ELR (cell line): ENCODE measurements around the gene CALM3.
"Not testable (repeated sequence)": the region's sequence is repeated elsewhere in the genome, so short reads cannot be mapped to it uniquely, and the experiment has no call there.

Source experiments
- DNase-seq: peaks from one replicate; pipeline ENCODE4 v3.0.0-alpha.2; 2015; ENCODE audit warnings: low read depth

CALM3 gene

DNA sequence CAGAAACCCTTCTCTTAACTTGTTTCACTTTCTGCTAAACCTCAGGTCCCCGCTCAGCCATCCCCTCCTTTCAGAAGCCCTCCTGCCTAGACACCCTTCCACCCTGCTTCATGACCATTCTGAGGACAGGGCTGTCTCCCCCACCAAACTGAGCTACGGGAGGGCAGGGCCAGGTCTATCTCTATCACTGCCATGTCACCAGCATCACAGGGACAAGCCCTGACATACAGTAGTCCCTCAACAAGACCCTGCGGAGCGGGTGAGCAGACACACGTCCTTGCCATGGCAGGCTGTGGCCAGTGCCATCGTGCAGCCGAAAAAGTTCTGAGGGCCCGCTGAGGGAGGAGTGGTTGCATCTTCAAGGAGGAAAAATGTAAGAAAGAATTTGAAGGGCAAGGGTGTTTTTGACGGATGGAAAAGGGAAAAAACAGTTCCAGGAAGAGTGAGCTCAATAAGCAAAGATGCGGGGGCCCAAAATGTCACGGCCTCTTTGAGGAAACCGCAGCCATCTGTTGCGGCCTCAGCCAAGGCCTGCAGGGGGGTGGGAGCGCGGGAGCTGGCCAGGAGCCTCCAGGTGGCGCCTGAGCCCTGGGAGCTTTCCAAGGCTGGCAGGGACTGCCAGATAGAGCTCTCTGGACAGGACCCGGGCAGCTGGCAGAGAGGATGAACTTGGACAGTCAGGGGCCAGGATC lies 15.6 kb downstream of the CALM3 start:
- peak; percentile 72 for DNase-seq

DNA sequence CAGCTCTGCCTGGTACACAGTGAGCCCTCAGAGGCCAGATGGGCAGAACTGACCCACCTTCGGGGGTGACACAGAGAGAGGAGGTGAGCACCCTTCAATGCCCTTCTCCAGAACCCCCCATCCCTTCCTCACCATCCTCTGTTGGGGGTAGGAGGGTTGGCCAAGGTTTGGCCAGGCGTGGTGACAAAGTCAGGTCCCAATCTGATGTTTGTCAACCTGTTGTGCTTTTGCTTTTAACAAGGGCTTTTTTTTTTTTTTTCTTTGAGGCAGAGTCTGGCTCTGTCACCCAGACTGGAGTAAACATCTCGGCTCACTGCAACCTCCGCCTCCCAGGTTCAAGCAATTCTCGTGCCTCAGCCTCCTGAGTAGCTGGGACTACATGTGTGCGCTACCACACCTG lies 16.5 kb downstream of the CALM3 start:
- DNase-seq: no peak

DNA sequence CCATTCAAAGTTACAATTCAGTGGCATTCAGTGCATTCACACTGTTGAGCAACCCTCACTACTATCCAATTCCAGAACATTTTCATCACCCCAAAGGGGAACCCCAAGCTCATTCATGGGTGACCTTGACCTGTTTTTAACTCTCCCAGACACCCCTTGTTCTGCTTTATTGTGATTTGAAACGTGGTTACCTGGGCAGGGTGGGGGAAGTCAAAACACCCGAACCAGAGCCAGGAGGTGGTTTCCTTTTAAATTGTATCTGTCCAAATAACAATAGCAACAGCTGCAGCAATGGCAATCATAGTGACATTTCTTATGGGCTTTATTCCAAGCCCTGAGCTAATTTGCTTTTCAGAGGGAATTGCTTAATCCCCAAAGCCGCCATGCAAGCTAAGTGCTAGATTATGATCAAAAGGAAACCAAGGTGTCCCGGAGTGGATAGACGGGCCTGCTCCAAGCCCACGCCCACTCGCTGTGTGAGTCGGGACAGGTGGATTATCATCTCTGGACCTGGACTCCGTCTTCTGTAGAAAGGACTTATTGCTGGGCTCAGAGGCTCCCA lies 17.6 kb downstream of the CALM3 start:
- DNase-seq: no peak

DNA sequence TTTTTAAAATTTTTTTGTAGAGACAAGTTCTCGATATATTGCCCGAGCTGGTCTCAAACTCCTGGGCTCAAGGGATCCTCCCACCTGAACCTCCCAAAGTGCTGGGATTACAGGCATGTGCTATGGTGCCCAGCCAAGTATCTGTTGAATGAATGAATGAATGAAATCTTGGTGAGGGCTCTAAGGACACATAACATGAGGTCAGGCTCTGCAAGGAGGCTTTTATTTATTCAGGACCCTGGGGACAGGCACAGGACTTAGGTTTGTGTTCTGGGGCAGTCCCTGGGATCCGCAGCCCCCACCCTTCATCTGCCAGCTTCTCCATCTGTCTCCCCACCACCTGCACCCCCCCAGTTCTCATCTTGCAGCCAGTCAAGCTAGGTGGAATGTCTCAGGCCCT lies 19.1 kb downstream of the CALM3 start:
- no peak for DNase-seq

GRCh38 chr19:46620716-46621115 lies 19.6 kb downstream of the CALM3 start:
- no peak for DNase-seq

GRCh38 chr19:46621191-46622117 lies 20.3 kb downstream of the CALM3 start:
- no peak for DNase-seq

- no peak for DNase-seq
These were observed 21.0 kb downstream of the CALM3 start for GRCh38 chr19:46622118-46622446.

DNA sequence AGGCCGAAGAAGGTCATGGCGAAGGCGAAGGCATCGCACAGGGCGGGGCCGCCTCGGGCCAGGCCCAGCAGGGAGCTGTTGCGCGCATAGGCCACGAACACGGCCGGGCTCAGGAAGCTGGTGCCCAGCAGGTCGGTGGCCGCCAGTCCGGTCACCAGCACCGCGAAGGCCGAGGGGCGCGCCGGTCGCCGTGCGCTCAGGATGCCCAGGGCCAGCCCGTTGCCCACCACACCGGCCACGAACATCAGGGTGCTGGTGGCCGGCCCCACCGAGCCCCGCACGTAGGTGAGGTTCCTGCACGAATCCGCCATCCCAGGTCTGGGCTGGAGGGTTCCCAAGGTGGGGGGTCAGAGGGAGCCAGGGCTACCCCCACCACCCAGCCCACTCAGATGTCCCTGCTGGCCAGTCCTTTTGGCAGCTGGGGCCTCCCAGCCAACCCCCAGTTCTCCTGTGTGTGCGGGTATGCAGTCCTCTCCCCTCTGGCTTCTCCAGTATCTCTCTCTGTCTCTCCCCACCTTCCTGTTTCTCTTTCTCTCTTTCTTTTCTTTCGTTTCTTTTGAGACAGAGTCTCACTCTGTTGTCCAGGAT lies 22.9 kb downstream of the CALM3 start:
- no peak for DNase-seq

DNA sequence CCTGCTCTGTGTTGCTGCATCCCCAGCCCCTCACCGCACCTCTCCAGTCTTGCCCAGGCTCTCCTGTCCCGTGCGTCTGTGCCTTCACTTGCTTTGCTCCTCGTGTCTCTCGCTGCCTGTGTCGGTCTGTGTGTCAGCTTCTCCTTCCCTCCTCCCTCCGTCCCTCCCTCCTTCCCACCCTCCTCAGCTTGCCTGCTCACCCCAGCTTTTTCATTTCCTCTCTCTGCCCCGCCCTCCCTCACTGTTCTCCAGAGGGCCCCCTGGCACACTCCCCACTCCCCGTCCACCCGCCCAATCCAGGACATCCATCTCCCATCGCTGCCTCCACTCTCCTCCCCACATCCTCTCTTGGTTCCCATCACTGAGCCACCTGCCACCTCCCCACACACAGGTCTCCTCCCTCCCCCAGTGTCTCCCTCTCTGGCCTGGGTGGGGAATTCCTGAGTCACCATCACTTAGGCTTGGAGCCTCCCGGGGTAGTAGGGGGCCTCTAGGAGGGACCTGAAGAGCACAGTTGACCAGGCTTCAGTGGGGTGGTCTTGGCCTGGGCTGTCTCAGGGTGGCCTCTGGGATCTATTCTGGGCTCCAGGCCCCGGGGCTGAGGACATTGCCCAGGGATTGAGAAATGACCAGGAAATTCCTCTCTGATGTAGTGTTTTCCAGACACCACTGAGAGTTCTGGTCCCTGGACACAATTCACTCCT lies 24.0 kb downstream of the CALM3 start, which contains the start of gene PTGIR:
TSS of gene PTGIR (minus strand) at position 132 of the 704 bp plus-strand sequence. CDS start 864 bp downstream, outside the sequence.
- DNase-seq: peak; percentile 83

DNA sequence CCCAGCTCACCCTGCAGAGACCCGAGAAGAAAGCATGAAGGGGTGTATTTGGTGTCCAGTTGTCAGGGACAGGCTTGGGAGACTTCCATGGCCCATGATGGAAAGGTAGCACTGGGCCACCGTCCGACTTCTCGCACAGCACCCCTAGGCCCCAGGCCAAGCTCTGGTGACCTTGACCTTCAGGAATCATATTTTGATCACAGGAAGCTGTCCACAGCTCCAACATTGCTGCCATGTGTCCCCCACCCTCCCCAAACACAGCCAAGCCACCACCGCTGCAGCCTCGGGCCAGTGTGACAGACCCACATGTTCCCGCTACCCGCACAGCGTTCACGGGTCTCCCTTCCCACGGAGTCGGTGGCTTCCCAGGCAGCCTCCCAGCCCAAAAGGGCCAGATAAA lies 24.6 kb downstream of the CALM3 start:
- no peak for DNase-seq

DNA sequence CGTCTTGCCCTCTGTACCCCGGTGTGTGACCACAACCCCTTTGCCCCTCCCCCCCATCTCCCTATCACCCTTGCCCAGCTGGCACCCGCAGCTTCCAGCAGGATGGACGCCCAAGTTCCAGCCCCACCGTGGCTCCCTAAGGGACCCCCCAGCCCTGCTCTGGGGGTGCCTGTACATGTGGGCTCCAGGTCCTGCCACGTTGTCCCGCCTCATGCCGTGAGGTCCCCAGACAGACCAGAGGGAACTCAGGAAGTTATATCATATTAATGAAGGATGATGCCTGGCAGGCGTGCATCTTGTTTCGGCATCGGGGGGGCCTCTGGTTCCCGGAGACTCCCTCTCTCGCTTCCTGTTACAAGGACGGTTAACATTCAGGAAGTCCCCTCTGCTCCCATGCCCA lies 25.3 kb downstream of the CALM3 start:
- DNase-seq: no peak

DNA sequence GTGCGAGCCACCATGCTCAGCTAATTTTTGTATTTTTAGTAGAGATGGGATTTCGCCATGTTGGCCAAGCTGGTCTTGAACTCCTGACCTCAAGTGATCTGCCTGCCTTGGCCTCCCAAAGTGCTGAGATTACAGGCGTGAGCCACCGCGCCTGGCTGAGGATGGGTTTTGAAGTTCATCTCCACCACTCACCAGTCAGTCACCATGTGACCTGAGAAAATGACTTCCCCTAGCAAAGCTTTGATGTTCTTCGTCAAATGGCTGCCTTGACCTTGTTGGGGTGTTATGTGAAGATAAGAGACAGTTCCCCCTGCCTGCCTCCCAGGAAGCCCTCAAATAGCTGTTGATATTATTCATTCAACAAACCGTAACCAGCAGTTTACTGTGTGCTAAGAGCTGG lies 27.8 kb downstream of the CALM3 start:
- not testable (repeated sequence) for DNase-seq

DNA sequence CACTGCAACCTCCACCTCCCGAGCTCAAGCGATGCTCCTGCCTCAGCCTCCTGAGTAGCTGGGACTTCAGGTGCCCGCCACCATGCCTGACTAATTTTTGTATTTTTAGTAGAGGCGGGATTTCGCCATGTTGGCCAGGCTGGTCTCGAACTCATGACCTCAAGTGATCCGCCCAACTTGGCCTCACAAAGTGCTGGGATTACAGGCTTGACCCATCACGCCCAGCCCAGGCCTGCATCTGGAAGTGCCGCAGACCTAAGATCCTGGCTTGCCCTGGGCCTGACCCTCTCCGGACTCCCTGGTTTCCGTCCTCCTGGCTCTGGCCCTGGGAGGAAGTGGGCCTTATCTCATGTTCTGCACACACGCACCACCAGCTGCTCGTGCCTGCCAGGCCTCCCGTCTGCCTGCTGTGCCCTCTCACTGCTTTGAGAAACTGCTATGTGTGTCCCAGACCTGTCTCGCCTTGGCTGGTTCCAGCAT lies 28.5 kb downstream of the CALM3 start:
- no peak for DNase-seq

GRCh38 chr19:46630586-46631205 lies 29.6 kb downstream of the CALM3 start:
- no peak for DNase-seq

- peak; percentile 69 for DNase-seq
These were observed 30.4 kb downstream of the CALM3 start for GRCh38 chr19:46631481-46631880.

GRCh38 chr19:46633130-46633529 lies 32.0 kb downstream of the CALM3 start:
- DNase-seq: no peak

DNA sequence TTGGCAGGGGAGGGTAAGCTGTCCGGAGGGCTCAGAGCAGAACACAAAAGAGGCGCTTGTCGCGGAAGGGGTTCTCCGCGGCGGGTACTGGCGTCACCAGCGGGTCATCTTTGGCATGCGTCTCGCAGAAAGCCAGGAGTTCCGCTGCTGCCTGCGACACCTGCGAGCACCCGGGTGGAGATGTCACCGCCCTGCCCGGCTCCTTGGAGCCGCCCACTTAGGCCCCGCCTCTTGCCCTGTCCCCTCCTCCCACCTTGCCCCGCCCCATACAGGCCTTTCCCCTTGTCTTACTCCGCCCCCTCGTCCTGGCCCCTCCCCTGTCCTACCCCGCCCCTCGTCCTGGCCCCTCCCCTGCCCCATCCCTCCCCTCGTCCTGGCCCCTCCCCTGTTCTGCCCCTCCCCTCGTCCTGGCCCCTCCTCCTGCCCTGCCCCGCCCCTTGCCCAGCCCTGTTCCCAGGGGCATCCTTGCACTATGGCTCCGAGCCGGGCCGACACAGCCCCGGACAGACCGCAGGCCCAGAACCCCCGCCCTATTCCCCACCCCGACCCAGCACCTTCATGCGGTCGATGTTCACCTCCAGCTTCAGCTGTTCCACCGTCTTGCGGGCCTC lies 33.0 kb downstream of the CALM3 start:
- peak; percentile 88 for DNase-seq

- DNase-seq: no peak
These were observed 33.6 kb downstream of the CALM3 start for GRCh38 chr19:46634656-46635218.

DNA sequence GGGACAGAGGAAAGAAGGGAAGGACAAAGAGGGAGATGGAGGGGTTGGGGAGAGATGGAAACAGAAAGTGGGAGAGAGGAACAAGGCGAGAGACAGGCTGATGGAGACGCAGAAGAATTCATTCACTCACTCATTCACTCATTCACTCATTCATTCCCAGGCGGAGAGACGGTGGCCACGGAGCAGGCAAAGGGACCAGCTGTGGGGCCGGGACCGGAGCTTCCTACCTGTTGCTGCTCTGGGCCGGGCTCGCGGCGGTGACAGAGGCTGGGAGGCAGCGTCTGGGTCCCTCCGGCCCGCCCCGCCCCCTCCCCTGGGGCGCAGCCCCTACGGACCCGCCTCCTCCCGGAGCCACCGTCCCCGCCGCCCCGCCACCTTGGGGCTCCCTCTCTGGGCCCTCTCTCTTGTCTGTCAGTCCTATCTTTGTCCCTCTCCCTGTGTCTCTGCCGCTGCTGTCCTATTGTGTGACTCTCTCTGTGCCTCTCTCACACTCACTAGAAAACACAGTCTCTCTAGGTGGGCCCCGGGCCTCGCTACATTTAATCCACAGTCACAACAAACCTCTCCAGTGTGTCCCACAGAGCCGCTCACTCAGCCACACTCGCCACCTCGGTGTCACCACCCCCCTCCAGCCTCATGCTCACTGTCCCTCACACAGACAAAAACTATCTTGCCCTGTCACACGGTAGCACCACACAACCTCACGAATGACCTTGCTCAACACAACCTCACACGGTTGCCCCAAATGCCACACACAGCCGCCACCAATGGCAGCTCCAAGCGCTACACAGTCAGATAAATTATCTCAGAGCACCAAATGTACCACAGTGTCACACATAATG lies 35.0 kb downstream of the CALM3 start, which contains the start of gene GNG8:
TSS of gene GNG8 (minus strand) at position 283 of the 842 bp plus-strand sequence. CDS start 1,520 bp downstream, outside the sequence.
- no peak for DNase-seq
